ENCODE results near the gene ANKLE1. TPM values are rescaled to one million over a fixed set of nuclear protein-coding genes. Genes with fewer than 3 reads are reported as not detected.

Gene ANKLE1
- total and polyA plus RNA-seq, 10 of the 15 experiments (the other 5 are each of a cell fraction or from before 2014, with no cell fraction given), result 2.2 to 17.9 (median 10.9) TPM

- TF ChIP-seq MXI1 (IDR thresholded peaks at IDR 0.05; ENCODE audit: low read depth, low read length), result peak; percentile 92
These were observed 46.3 kb upstream of the ANKLE1 start (continued) for GRCh38 chr19:17235300-17235970.

DNA sequence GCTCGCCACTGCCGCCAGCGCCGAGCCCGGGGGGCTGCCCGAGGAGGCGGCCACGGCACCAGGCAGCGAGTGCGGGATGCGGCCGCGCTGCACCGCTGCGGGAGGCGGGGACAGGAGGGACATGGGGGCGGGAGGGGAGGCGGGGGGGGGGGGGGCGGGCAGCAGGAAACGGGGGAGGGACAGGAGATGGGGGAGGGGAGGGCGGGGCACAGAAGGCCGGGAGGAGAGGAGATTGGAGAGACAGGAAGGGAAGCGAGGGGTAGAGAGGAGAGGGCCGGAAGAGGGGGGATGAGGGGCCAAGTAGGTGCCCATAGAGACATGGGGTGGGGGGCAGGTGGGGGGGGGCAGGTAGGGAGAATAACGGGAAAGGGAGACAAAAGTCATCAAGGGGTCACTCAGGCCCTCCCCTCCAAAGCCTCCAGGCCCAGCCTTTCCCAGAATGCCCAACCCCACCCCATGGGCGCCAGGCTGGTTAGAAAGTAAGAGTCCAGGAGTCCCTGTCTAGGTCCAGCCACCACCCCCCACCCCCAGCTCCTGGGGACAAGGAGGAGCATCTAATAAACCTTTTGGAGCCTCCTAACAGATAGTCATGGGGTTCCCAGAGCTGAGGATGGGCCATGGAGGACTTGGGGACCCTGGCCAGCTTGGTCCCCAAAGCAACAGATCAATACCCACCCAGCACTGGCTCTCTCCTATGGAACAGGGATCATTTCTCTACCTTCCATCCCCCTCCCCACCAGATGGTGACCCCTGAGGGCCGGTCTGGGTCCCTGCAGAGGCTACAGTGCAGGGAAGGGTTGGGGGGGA, 45.5 kb upstream of the ANKLE1 start:
- SMC1A ChIA-PET (ENCODE audit: uncharacterized antibody, unreplicated experiment), result interaction anchor here (0.7 to 1.7 kb wide), 5 partner anchors 9 to 164 kb away, joined by 3 to 5 read pairs (median 3); partner anchors contain the start of gene USE1
- Histone ChIP-seq H3K4me3 (peak overlapping the region; percentile 89), H3K4me1 (ENCODE audit: control insufficient read depth, insufficient read depth, low read length) (0 out of 2 replicates have a peak, but pooled peaks cover 4% of the 10 kb centered on the region), H3K79me2 (ENCODE audit: control insufficient read depth, insufficient read depth, low read length) (peaks cover 10% of the 10 kb centered on the region), H4K20me1 (ENCODE audit: control insufficient read depth, insufficient read depth) (no peaks in the 10 kb centered on the region), H3K4me2 (ENCODE audit: control insufficient read depth, insufficient read depth) (peak overlapping the region; percentile 98; the same call in 1 of the 2 replicates), H3K27ac (ENCODE audit: control insufficient read depth, insufficient read depth) (peak overlapping the region; percentile 50; the same call in 1 of the 2 replicates), H3K9me3 (replicated peaks; ENCODE audit: control insufficient read depth, insufficient read depth, low read length) (no peaks in the 10 kb centered on the region), H3K36me3 (ENCODE audit: control insufficient read depth in 2 of 2, insufficient read depth in 2 of 2, low read length in 1 of 2) (peaks cover 0 to 2% of the 10 kb centered on the region in 2 experiments; a peak in 1 of 4 replicates), H2AFZ (ENCODE audit: control insufficient read depth, low read depth, low read length) (peak overlapping the region; percentile 90), H3K27me3 (replicated peaks in 1 of 2; ENCODE audit: control insufficient read depth in 2 of 2, insufficient read depth in 2 of 2, low read length in 1 of 2) (no peaks in the 10 kb centered on the region), H3K9ac (ENCODE audit: control insufficient read depth, insufficient read depth, low read length) (peak overlapping the region; percentile 77; the same call in 1 of the 2 replicates)
- intact Hi-C loops (cut with micrococcal nuclease; ENCODE audit: unreplicated experiment), result loop anchor here (2.0 kb wide), 1 partner anchor 161 kb away; the partner anchor contains the start of genes HAUS8 and MYO9B
- 0 out of 2 replicates have a peak, but pooled peaks have one; percentile 16 for TF ChIP-seq DPF2 (IDR thresholded peaks at IDR 0.05)
- no peak for TF ChIP-seq TCF7 (IDR thresholded peaks at IDR 0.05; ENCODE audit: borderline replicate concordance)
- TF ChIP-seq EGR1 (IDR thresholded peaks at IDR 0.05; ENCODE audit: borderline replicate concordance in 1 of 2, low read depth in 2 of 2, low read length in 2 of 2), result peak in 1 of 2 experiments; percentile 0; a peak in 1 of 3 replicates
- DNase-seq (ENCODE audit: low read depth, low spot score), result no peak
- WGBS (ENCODE audit: insufficient coverage, insufficient replicate concordance, low lambda C conversion rate, missing lambda C conversion rate), result 38% methylated on average over 5 of the region's 27 CpGs
- POLR2A ChIA-PET, result interaction anchor here (0.6 to 3.3 kb wide), 7 partner anchors 9 to 1119 kb away, joined by 3 to 31 read pairs (median 4); partner anchors contain the start of genes ANKLE1, MRPL34, NR2F6 and OCEL1
- ATAC-seq, result no peak
- RAD21 ChIA-PET (ENCODE audit: unreplicated experiment), result interaction anchor here (0.7 to 3.1 kb wide), 7 partner anchors 10 to 169 kb away, joined by 4 to 21 read pairs (median 6); partner anchors contain the start of genes BABAM1, HAUS8, OCEL1 and USE1
- BruUV-seq (replicated peaks), result no TSS peak
- FAIRE-seq, result no peak
- in situ Hi-C loops (cut with MboI), result no loop called here
- CTCF ChIA-PET, result interaction anchor here (0.6 to 3.9 kb wide), 15 partner anchors 7 to 520 kb away, joined by 3 to 24 read pairs (median 4); partner anchors contain the start of genes OCEL1 and USE1

Data from GM12878 (cell line).